A673 (cell line): ENCODE measurements around the gene SPPL3. TPM values are rescaled to one million over a fixed set of nuclear protein-coding genes. Genes with fewer than 3 reads are reported as not detected.
"Not testable (repeated sequence)": the region's sequence is repeated elsewhere in the genome, so short reads cannot be mapped to it uniquely, and the experiment has no call there.

Source experiments
- BruUV-seq: library from RNA; stranded (reverse); fragments of 400-500 nt; replicated peaks from 2 replicates; lab custom pipeline; 2021; lab: Mats Ljungman, UMichigan
- CTCF ChIA-PET: fragments of 300-600 bp; sonication (Branson Sonifier 250); formaldehyde crosslinking; loops from one replicate; lab custom pipeline; 2022; ENCODE audit warnings: antibody characterized with exemption; lab: Charles Lee
- POLR2A ChIA-PET: fragments of 300-600 bp; sonication (Branson Sonifier 250); formaldehyde crosslinking; loops from one replicate; lab custom pipeline; 2022; ENCODE audit warnings: antibody characterized with exemption; ENCODE audit not compliant: low non-redundant PET; lab: Charles Lee
- DNase-seq: peaks from one replicate; pipeline ENCODE4 v3.0.0-alpha.2; 2015; ENCODE audit warnings: low spot score
- H3K27ac ChIP-seq: fragments of 200-600 bp; sonication (generic); 2 replicates; pipeline ENCODE4 v1.5.1; 2016; ENCODE audit warnings: mixed run types, low read depth, mild to moderate bottlenecking, mixed read lengths, antibody characterized with exemption, low read length; ENCODE audit not compliant: poor library complexity, severe bottlenecking
- H3K27me3 ChIP-seq: fragments of 200-600 bp; sonication (generic); replicated peaks from 2 replicates; pipeline ENCODE4 v1.6.1; 2017; ENCODE audit warnings: mixed run types, low read depth, mild to moderate bottlenecking, mixed read lengths, antibody characterized with exemption, low read length; ENCODE audit not compliant: insufficient read depth, poor library complexity
- H3K36me3 ChIP-seq: fragments of 200-600 bp; sonication (generic); 2 replicates; pipeline ENCODE4 v1.6.1; 2016; ENCODE audit warnings: mixed run types, mild to moderate bottlenecking, mixed read lengths, antibody characterized with exemption, low read length; ENCODE audit not compliant: insufficient read depth, poor library complexity, severe bottlenecking
- H3K4me1 ChIP-seq: fragments of 200-600 bp; sonication (generic); 2 replicates; pipeline ENCODE4 v1.6.1; 2017; ENCODE audit warnings: mixed run types, mild to moderate bottlenecking, mixed read lengths, antibody characterized with exemption, low read length; ENCODE audit not compliant: insufficient read depth, poor library complexity, severe bottlenecking
- H3K4me3 ChIP-seq: fragments of 200-600 bp; sonication (generic); 2 replicates; pipeline ENCODE4 v1.5.1; 2016; ENCODE audit warnings: low read depth, mixed run types, mild to moderate bottlenecking, mixed read lengths, low read length; ENCODE audit not compliant: poor library complexity, severe bottlenecking
- H3K9me3 ChIP-seq: fragments of 200-600 bp; sonication (generic); 2 replicates; pipeline ENCODE4 v1.6.1; 2016; ENCODE audit warnings: mixed run types, low read depth, mild to moderate bottlenecking, mixed read lengths, antibody characterized with exemption, low read length; ENCODE audit not compliant: poor library complexity, severe bottlenecking
- EZH2 ChIP-seq: fragments of 200-600 bp; sonication (generic); IDR thresholded peaks from 2 replicates; pipeline ENCODE4 v1.6.1; 2017; ENCODE audit warnings: borderline replicate concordance, low read depth, mild to moderate bottlenecking, mixed read lengths, antibody characterized with exemption, low read length; ENCODE audit not compliant: poor library complexity, severe bottlenecking
- intact Hi-C: fragments of 100-400 bp; cut with micrococcal nuclease; formaldehyde crosslinking; loops from one replicate; pipeline ENCODE4 v1.10.0; 2022; ENCODE audit not compliant: unreplicated experiment
- total RNA-seq: library from RNA; stranded (reverse); gene quantifications from 2 replicates; pipeline ENCODE4 v1.2.3, GENCODE V29; 2021
- TF ChIP-seq, protein P1 (sequence below): fragments of 300-800, 200-600 bp; sonication (generic); conservative IDR thresholded peaks from 2 replicates; pipeline ENCODE4 v1.5.1; 2017; ENCODE audit warnings: low read depth, mild to moderate bottlenecking, antibody characterized with exemption, low read length, moderate library complexity, mixed read lengths

The SPPL3 gene
- total RNA-seq, 1 experiment from 2014 or later, result 46.9 TPM

DNA sequence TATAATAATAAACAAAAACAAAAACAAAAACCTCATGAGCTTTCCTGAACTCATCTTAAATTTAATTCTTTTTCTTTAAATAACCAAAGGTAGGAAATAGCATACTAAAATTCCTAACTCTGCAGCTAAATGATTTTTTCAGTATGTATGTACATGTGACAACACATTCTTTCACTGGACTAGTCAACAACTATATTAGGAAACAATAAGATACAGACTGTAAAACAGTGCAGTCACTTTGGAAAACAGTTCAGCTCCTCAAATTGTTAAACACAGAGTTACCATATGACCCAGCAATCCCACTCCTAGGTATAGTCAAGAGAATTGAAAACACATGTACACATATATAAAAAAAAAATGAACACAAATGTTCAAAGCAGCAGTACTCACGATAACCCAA lies 64.7 kb downstream of the SPPL3 start:
- POLR2A ChIA-PET, result no interaction called here
- CTCF ChIA-PET, result no interaction called here
- BruUV-seq, result no TSS peak
- intact Hi-C loops, result no loop called here
- Histone ChIP-seq H3K36me3 (no peaks in the 10 kb centered on the region), H3K4me3 (no peak overlapping the region), H3K9me3 (no peaks in the 10 kb centered on the region), H3K27ac (no peak overlapping the region), H3K27me3 (no peaks in the 10 kb centered on the region), H3K4me1 (peaks cover 26% of the 10 kb centered on the region)
- TF ChIP-seq, protein P1, sequence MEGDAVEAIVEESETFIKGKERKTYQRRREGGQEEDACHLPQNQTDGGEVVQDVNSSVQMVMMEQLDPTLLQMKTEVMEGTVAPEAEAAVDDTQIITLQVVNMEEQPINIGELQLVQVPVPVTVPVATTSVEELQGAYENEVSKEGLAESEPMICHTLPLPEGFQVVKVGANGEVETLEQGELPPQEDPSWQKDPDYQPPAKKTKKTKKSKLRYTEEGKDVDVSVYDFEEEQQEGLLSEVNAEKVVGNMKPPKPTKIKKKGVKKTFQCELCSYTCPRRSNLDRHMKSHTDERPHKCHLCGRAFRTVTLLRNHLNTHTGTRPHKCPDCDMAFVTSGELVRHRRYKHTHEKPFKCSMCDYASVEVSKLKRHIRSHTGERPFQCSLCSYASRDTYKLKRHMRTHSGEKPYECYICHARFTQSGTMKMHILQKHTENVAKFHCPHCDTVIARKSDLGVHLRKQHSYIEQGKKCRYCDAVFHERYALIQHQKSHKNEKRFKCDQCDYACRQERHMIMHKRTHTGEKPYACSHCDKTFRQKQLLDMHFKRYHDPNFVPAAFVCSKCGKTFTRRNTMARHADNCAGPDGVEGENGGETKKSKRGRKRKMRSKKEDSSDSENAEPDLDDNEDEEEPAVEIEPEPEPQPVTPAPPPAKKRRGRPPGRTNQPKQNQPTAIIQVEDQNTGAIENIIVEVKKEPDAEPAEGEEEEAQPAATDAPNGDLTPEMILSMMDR, result no peak
- no peak for TF ChIP-seq EZH2
- no peak for DNase-seq

- peaks cover 31% of the 10 kb centered on the region for H3K4me1 ChIP-seq
- H3K27ac ChIP-seq, POLR2A ChIA-PET, BruUV-seq, H3K27me3 ChIP-seq, H3K36me3 ChIP-seq, H3K4me3 ChIP-seq, intact Hi-C loops, DNase-seq, H3K9me3 ChIP-seq, CTCF ChIA-PET: not testable (repeated sequence)
Observed at GRCh38 chr12:120838629-120839383, 65.4 kb downstream of the SPPL3 start.

GRCh38 chr12:120836114-120836684 lies 68.0 kb downstream of the SPPL3 start:
- intact Hi-C loops, result no loop called here
- H3K4me1 ChIP-seq, result peaks cover 21% of the 10 kb centered on the region
- no peak overlapping the region for H3K27ac ChIP-seq
- no TSS peak for BruUV-seq
- H3K27me3 ChIP-seq, result no peaks in the 10 kb centered on the region
- ChIA-PET CTCF (no interaction called here), POLR2A (no interaction called here)
- H3K36me3 ChIP-seq, result no peaks in the 10 kb centered on the region
- H3K9me3 ChIP-seq, result no peaks in the 10 kb centered on the region
- DNase-seq, result no peak
- no peak overlapping the region for H3K4me3 ChIP-seq
- no peak for TF ChIP-seq EZH2
- TF ChIP-seq, protein P1, result no peak

DNA sequence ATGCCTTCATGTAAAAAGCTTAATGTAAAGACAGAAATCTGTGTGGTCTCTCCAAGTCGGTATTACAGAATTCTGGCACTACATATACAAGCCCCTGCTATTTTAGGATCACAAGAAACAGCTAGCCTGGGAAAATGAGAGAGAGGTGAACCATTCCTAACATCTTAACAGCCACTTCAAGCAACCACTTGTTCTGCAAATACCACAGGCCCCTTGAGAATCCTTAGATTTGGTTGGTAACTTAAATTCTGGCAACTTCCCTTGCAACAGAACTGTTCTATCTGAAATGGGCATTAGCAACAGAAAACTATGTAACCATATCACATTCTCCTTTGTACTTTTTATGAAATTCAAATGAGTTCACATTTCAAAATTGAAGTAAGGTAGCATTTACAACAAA lies 68.5 kb downstream of the SPPL3 start:
- BruUV-seq, result no TSS peak
- ChIA-PET CTCF (no interaction called here), POLR2A (no interaction called here)
- no peak for DNase-seq
- no peak for TF ChIP-seq EZH2
- TF ChIP-seq, protein P1, result no peak
- no peaks in the 10 kb centered on the region for H3K27me3 ChIP-seq
- H3K9me3 ChIP-seq, result no peaks in the 10 kb centered on the region
- no peak overlapping the region for H3K27ac ChIP-seq
- intact Hi-C loops, result no loop called here
- no peaks in the 10 kb centered on the region for H3K36me3 ChIP-seq
- no peak overlapping the region for H3K4me3 ChIP-seq
- peaks cover 25% of the 10 kb centered on the region for H3K4me1 ChIP-seq
